ENCODE data around the gene EMSY.
A peak's percentile ranks its signal among the peaks of the same experiment; 100 is the strongest.

Gene EMSY

GRCh38 chr11:76542436-76542835 lies 97.6 kb downstream of the EMSY start:
- no peak for DNase-seq (ENCODE audit: low read depth)
- no peak overlapping the region for H3K4me3 ChIP-seq (ENCODE audit: low read length)
- no peak for TF ChIP-seq CTCF (conservative IDR thresholded peaks at IDR 0.05; ENCODE audit: low read depth, low read length)

- DNase-seq (ENCODE audit: low read depth) = no peak
- no peak for TF ChIP-seq CTCF (conservative IDR thresholded peaks at IDR 0.05; ENCODE audit: low read depth, low read length)
- H3K4me3 ChIP-seq (ENCODE audit: low read length) = no peak overlapping the region
Observed at GRCh38 chr11:76543006-76543703, 98.3 kb downstream of the EMSY start.

GRCh38 chr11:76550781-76551180 lies 106.0 kb downstream of the EMSY start:
- H3K4me3 ChIP-seq (ENCODE audit: low read length) = no peak overlapping the region
- TF ChIP-seq CTCF (conservative IDR thresholded peaks at IDR 0.05; ENCODE audit: low read depth, low read length) = no peak
- no peak for DNase-seq (ENCODE audit: low read depth)

GRCh38 chr11:76551400-76551799 lies 106.6 kb downstream of the EMSY start:
- no peak overlapping the region for H3K4me3 ChIP-seq (ENCODE audit: low read length)
- peak; percentile 6 for TF ChIP-seq CTCF (conservative IDR thresholded peaks at IDR 0.05; ENCODE audit: low read depth, low read length)
- DNase-seq (ENCODE audit: low read depth) = no peak

- no peak overlapping the region for H3K4me3 ChIP-seq (ENCODE audit: low read length)
- TF ChIP-seq CTCF (conservative IDR thresholded peaks at IDR 0.05; ENCODE audit: low read depth, low read length) = no peak
- no peak for DNase-seq (ENCODE audit: low read depth)
Observed at GRCh38 chr11:76552987-76553386, 108.2 kb downstream of the EMSY start.

- DNase-seq (ENCODE audit: low read depth) = no peak
- no peak overlapping the region for H3K4me3 ChIP-seq (ENCODE audit: low read length)
- TF ChIP-seq CTCF (conservative IDR thresholded peaks at IDR 0.05; ENCODE audit: low read depth, low read length) = no peak
Observed at GRCh38 chr11:76553554-76554476, 109.0 kb downstream of the EMSY start.

Data from retinal pigment epithelial cell (primary cell).